NB4 (cell line): ENCODE results near the gene TAP2.

ENCODE experiments used
- DNase-seq: peaks from one replicate; pipeline ENCODE4 v3.0.0; 2010; ENCODE audit warnings: low read depth
- H3K4me3 ChIP-seq: one replicate; pipeline ENCODE4 v1.5.1; 2011; ENCODE audit warnings: mild to moderate bottlenecking, low read depth, low read length, moderate library complexity
- MAX ChIP-seq: IDR thresholded peaks from 2 replicates; pipeline ENCODE4 v1.6.1; 2011; ENCODE audit warnings: low read depth, low read length
- MYC ChIP-seq: IDR thresholded peaks from 2 replicates; pipeline ENCODE4 v1.6.1; 2011; ENCODE audit warnings: low read depth, low read length
- POLR2A ChIP-seq: IDR thresholded peaks from 2 replicates; pipeline ENCODE4 v1.6.1; 2011; ENCODE audit warnings: mild to moderate bottlenecking; ENCODE audit not compliant: insufficient read length; ENCODE audit errors: extremely low read depth
- TF ChIP-seq, protein P1 (sequence below): IDR thresholded peaks from one replicate; pipeline ENCODE4 v1.5.1; 2012; ENCODE audit warnings: low read depth, low read length

Gene TAP2

DNA sequence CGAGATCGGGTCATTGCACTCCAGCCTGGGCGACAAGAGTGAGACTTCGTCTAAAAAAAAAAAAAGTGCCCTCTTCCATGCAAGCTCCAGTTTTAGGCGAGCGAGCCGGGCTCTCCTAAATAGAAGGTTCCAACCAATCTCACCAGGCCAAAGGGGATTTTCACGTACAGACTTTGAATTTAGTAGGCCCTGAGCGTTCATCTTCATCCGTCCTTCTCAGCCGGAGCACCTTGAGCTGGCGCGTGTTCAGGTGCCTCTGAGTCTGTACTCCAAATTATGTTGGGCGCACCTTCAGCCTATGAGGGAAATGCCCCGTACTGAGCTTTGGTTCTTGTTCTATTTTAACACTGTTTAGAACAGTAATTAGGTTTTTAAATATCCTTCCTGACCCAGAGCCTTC, 817 bp upstream of the TAP2 start:
- DNase-seq: no peak
- no peak overlapping the region for H3K4me3 ChIP-seq
- no peak for TF ChIP-seq MAX
- TF ChIP-seq POLR2A: no peak
- TF ChIP-seq, protein P1, sequence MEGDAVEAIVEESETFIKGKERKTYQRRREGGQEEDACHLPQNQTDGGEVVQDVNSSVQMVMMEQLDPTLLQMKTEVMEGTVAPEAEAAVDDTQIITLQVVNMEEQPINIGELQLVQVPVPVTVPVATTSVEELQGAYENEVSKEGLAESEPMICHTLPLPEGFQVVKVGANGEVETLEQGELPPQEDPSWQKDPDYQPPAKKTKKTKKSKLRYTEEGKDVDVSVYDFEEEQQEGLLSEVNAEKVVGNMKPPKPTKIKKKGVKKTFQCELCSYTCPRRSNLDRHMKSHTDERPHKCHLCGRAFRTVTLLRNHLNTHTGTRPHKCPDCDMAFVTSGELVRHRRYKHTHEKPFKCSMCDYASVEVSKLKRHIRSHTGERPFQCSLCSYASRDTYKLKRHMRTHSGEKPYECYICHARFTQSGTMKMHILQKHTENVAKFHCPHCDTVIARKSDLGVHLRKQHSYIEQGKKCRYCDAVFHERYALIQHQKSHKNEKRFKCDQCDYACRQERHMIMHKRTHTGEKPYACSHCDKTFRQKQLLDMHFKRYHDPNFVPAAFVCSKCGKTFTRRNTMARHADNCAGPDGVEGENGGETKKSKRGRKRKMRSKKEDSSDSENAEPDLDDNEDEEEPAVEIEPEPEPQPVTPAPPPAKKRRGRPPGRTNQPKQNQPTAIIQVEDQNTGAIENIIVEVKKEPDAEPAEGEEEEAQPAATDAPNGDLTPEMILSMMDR: no peak
- no peak for TF ChIP-seq MYC

DNA sequence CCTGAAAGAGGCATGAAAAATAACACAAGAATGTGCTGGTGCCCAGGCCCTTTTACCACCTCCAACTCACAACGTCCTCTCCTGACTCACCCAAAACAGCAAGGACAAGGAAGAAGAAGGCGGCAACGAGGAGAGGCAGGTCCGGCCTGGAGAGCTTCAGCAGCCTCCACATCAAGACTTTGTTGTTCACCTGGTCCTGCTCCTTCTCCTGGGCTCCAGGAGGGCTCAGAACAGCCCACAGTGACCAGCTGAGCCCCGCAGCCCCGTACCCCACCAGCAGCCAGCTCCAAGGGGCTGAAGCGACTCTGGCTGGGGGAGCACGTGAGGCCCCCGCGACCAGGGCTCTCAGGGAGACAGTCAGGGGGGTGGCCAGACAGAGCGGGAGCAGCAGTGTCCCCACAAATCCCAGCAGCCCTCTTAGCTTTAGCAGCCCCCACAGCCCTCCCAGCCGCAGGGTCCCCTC, 857 bp downstream of the TAP2 start:
- peak overlapping the region; percentile 75 for H3K4me3 ChIP-seq
- TF ChIP-seq, protein P1: no peak
- no peak for TF ChIP-seq MYC
- no peak for TF ChIP-seq POLR2A
- TF ChIP-seq MAX: no peak
- peak; percentile 30 for DNase-seq

DNA sequence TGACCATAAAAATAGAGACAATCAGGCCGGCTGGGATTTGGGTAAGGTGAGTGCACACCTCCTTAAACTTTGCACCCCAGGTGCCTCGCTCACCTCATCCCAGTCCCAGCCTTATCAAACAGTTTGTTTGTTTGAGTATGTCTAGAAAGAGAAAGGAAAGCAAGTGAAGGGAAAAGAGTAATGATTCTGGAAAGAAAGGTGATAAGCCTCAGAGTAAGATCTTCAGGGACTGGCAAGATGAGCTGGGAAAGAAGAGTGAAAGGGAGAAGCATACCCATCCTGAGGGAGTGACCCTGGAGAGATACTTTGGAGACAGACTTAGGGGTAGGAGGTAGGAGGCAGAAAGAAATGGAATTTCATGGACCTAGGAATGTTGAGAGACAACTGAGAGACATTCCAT, 1.7 kb downstream of the TAP2 start:
- no peak for DNase-seq
- peak overlapping the region; percentile 75 for H3K4me3 ChIP-seq
- TF ChIP-seq, protein P1: no peak
- TF ChIP-seq POLR2A: no peak
- no peak for TF ChIP-seq MAX
- no peak for TF ChIP-seq MYC

DNA sequence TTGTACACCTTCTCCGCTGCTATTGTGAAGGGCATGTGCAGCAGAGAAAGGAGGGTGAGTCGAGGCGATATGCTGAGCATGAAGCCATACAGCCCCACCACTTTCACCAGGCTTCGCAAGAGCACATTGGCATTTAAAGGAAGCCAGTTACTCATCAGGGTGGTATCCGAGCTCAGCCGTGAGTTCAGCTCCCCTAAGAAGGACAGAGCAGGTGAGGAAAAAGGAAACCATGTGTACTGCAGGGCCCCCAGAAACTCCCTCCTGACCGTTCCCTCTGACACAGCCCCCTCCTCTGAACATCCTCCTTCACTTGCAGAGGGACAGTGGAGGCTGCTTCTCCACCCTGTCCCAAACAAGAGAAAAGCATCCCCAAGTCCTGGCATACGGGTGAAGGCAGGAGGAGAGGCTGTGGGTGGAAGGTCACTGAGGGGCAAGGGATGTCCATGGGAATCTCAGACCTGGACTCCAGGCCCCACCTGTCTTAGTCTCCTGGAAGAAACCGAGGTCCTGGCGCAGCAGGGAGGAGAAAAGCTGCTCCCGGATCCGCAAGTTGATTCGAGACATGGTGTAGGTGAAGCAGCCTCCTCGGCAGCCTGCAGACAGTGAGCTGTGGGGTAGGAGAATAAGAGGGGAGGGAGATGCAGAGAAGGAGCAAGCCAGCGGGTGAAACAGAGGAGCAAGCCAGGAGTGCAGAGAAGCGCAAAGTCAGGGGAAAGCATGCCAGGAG, 3.2 kb downstream of the TAP2 start:
- H3K4me3 ChIP-seq: no peak overlapping the region
- DNase-seq: no peak
- TF ChIP-seq POLR2A (no peak), MAX (no peak), MYC (no peak)
- TF ChIP-seq, protein P1: no peak

DNA sequence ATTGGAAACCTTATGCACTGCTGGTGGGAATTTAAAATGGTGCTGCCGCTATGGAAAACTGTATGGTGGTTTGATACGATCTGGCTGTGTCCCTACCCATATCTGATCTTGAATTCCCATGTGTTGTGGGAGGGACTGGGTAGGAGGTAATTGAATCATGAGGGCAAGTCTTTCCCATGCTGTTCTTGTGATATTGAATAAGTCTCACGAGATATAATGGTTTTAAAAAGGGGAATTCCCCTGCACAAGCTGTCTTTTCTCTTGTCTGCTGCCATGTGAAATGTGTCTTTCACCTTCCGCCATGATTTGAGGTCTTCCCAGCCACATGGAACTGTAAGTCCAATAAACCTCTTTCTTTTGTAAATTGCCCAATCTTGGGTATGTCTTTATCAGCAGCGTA, 4.9 kb downstream of the TAP2 start:
- no peak for DNase-seq
- H3K4me3 ChIP-seq: no peak overlapping the region
- TF ChIP-seq, protein P1: no peak
- no peak for TF ChIP-seq POLR2A
- no peak for TF ChIP-seq MYC
- no peak for TF ChIP-seq MAX
